Activated CD4-positive, alpha-beta T cell treated with anti-CD3 and anti-CD28 coated beads for 1 hour (primary cell): ENCODE measurements around the gene MEX3D.
"Not testable (repeated sequence)": the region's sequence is repeated elsewhere in the genome, so short reads cannot be mapped to it uniquely, and the experiment has no call there.

Experiments
- DNase-seq: peaks from one replicate; pipeline ENCODE4 v3.0.0-alpha.2; 2020

The MEX3D gene

DNA sequence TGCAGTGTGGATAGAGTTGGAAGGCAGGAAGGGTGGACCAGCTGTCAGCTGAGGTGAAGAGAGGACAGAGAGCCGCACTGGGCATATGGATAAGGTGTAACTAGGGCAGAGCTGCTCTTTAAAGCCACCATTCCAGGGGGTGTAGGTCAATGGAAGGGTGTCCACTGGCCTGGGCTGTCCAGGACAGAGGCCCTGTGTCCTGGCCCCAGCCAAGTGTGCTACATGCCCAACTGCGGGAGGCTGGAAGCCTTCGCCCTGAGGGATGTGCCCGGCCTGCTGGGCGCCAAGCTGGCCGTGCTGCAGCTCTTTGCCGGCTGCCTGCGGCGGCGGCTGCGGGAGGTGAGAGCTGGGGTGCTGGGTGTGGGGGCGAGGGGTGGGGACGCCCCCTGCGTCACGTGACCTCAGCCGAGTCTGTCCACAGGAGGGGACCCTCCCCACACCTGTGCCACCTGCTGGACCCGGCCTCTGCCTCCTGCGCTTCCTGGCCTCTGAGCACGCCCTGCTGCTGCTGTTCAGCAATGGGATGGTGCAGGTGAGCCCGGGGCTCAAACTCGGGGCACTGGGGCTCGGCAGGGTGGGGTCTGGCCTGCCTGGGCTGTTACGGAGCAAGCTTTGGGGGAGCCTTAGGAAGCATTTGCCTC, 34.5 kb downstream of the MEX3D start:
- DNase-seq: no peak

DNA sequence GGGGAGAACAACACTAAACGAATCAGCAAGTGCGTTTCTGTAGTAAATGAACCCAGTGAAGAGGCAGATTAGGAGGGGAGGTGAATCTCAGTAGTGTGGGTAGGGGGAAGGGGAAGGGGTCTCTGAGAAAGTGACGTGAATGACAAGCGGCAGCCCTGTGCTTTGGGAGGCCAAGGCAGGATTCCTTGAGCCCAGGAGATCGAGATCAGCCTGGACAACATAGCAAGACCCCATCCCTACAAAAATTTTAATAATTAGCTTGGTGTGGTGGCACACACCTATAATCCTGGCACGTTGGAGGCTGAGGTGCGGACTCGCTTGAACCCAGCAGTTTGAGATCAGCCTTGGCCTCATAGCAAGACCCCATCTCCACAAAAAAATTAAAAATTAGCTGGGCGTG, 36.1 kb downstream of the MEX3D start:
- no peak for DNase-seq

DNA sequence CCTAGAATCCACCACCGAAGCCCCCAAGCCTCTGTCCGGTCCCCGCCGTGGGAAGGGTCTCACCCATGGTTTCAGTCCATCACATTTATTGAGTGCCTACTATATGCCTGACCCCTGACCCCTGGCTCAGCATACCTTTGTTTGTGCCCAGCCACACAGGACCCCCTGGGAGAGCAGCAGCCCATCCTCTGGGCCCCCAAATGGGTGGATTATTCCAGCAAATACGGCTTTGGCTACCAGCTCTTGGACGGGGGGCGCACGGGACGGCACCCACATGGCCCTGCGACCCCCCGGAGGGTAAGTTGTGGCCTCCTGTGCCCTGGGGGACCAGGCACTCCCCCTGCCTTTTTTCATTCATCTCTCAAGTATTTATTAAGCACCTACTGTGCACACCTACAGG, 36.5 kb downstream of the MEX3D start:
- no peak for DNase-seq

DNA sequence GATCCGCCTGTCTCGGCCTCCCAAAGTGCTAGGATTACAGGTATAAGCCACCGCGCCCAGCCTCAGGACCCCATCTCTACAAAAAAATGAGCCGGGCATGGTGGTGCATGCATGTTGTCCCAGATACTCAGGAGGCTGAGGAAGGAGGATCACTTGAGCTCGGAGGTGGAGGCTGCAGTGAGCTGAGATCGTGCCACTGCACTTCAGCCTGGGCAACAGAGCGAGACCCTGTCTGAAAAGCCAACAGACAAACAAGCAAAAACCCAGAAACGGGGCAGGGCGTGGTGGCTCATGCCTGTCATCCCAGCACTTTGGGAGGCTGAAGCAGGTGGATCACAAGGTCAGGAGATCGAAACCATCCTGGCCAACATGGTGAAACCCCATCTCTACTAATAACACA, 37.3 kb downstream of the MEX3D start:
- not testable (repeated sequence) for DNase-seq

DNA sequence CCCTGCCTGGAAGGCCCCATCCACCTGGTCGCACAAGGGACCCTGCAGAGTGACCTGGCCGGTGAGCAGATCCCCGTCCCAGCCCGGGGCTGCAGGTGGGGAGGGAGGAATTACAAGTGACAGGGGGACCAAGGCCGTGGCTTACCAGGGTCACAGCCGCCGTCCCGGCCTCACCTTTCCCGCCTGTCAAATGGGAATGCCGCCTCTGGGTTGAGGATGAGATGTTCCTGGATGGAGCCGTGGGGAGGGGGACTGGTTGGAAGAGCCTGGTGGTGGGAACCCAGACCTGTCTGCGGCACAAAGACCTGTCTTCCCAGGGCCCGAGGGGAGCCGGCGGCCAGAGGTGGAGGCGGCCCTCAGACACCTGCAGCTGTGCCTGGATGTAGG, 38.7 kb downstream of the MEX3D start:
- no peak for DNase-seq

DNA sequence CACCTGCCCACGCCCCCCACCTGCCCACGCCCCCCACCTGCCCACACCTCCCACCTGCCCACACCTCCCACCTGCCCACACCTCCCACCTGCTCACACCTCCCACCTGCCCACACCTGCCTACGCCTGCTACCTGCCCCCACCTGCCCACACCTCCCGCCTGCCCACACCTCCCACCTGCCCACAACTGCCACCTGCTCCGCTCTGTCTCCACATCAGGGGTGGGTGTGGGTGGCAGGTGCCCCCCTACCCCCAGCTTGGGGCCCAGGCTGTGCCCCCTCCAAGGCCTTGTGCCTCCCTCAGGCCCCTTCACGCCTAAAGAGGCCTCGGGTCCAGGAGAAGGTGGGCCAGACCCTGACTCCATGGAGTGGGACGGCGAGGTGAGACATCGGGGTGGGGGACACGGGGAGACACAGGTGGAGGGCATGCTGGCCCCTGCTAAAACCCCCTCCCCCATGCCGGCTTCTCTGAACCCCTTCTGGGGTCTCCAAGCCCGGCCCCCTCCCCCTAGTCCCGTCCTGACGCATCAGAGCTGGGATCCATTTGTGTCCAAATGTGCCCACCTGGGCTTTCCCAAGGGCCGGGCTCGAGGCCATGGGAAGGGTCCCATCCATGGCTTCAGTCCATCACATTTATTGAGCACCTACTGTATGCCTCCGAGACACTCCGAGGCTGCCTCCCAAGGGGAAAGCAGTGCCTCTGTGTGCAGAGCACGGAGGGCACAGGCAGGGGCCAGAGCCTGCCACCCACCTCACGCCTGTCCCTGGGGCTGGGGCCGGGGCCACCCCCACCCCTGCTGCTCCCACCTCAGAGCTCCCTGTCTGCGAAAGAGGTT, 39.3 kb downstream of the MEX3D start:
- DNase-seq: no peak

DNA sequence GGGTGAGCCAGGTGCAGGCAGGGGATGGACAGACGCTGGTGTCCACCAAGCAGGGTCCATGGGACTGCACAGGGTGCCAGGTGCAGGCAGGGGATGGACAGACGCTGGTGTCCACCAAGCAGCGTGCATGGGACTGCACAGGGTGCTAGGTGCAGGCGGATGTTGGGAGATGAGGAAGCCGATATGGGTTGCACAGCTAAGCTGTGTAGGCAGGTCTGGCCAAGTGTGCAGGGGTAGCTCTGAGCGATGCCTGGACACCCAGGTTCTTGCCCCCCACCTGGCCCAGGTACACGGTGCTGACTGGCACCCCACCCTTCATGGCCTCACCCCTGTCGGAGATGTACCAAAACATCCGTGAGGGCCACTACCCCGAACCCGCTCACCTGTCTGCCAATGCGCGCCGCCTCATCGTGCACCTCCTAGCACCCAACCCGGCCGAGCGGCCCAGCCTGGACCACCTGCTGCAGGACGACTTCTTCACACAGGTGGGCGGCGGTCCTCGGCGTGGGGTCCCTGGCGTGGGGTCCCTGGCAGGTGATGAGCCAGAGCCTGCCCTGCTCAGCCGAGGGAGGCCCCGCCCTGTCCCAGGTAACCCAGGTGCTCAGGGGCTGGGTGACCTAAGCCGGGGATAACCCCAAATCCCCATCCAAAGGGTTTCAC, 40.3 kb downstream of the MEX3D start:
- no peak for DNase-seq

DNA sequence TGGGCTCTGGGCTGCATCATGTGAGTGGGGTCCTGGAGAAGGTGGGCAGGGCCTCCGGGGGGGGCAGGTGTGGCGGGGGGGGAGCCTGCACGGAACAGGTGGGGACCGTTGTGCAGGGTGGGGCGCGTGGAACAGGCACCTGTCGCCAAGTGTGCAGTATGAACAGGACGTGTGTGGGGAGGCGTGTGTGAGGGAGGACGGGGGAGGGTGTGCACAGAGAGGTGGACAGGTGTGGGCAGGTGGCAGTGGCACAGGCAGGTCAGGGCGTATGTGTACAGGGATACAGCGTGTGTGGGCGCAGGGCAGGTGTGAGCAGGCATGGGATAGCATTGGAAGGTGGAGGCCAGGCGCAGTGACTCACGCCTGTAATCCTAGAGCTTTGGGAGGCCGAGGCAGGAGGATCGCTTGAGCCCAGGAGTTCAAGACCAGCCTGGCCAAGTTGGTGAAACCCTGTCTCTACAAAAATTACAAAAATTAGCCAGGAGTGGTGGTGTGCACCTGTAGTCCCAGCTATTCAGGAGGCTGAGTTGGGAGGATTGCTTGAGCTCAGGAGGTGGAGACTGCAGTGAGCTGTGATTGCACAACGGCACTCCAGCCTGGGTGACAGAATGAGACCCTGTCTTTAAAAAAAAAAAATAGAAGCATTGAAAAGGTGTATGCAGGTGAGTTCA, 41.0 kb downstream of the MEX3D start:
- DNase-seq: no peak

DNA sequence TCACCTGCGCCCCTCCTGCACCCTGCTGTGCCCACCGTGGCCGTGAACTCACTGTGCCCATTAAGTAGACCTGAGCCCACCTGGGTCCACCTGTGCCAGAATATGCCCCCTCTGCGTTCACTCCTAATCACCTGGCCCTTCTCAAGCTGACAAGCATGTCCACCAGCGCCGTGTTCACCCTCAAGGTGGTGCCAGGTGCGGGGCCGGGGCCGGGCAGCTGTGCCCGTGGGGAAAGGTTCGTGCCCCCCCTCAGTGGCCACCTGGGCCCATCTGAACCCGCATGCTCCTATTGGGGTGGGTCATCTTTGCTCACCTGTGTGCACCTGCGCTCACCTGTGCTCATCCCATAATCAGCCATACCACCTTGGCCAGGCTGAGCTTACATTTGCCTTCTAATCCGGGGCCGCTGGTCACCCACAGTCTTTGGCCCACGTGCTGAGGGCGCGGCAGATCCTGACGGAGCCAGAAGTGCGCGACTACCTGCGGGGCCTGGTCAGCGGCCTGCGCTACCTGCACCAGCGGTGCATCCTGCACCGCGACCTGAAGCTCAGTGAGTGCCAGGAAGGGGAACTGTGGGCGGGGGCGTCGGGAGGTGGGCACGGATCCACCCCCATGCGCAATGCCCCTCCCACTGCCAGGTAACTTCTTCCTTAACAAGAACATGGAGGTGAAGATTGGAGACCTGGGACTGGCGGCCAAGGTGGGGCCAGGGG, 41.9 kb downstream of the MEX3D start:
- DNase-seq: no peak

DNA sequence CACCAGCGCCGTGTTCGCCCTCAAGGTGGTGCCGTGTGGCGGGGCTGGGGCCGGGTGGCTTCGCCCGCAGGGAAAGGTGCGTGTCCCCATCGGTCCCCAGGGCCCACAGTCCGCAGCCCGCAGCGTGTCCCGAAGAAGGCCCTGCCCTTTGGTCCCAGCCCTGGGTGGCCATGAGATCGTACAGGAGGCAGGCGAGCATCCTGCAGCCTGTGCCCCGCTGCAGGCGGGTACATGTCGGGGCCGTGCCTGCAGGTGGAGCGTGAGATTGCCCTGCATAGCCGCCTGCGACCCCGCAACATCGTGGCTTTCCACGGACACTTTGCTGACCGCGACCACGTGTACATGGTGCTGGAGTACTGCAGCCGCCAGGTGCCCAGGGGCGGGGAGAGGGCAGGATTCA, 42.8 kb downstream of the MEX3D start:
- no peak for DNase-seq

DNA sequence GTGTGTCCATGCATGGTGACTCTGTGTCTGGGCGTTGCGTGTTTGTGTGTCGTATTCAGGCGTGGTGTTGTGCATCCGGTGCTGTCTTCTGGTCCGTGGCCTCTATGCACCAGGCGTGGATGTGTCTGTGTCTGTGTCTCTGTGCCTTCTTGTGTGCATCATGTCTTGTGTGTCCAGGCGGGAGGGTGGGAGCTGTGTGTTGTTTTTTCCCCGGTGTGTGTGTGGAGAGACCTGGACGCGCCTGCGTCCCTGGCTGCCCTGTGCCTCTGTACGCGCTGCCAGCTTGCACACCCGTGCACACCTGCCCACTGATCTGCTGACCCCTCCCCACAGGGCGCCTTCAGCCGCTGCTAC, 43.2 kb downstream of the MEX3D start:
- no peak for DNase-seq

DNA sequence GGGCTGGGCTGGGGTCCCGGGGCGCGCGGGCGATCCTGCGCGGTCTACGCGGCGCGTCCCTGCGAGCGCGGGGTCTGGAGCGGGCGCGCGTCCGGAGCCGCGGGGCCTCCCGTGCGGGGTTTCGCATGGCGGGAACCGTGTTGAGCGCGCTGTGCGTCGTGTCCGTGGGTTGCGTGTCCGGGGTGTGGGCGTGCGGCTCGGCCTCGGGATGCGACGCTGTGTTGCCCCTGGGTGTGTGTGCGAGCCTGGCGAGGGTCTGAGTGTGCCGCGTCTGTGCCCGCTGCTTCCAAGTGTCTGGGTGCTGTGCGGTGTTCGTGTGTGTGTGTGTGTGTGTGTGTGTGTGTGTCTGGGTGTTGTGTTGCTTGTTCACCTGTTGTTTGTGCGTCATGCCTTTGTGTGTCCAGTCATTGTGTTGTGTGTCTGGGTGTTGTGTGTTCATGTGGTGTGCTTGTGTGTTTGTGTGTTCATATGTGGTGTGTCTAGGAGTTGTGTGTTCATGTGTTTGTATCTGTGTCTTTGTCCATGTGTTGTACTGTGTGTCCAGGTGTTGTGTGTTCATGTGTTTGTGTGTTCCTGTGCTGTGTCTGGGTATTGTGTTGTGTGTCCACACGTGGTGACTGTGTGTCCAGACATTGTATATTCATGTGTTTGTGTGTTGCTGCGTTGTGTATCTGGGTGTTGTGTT, 43.7 kb downstream of the MEX3D start:
- no peak for DNase-seq

DNA sequence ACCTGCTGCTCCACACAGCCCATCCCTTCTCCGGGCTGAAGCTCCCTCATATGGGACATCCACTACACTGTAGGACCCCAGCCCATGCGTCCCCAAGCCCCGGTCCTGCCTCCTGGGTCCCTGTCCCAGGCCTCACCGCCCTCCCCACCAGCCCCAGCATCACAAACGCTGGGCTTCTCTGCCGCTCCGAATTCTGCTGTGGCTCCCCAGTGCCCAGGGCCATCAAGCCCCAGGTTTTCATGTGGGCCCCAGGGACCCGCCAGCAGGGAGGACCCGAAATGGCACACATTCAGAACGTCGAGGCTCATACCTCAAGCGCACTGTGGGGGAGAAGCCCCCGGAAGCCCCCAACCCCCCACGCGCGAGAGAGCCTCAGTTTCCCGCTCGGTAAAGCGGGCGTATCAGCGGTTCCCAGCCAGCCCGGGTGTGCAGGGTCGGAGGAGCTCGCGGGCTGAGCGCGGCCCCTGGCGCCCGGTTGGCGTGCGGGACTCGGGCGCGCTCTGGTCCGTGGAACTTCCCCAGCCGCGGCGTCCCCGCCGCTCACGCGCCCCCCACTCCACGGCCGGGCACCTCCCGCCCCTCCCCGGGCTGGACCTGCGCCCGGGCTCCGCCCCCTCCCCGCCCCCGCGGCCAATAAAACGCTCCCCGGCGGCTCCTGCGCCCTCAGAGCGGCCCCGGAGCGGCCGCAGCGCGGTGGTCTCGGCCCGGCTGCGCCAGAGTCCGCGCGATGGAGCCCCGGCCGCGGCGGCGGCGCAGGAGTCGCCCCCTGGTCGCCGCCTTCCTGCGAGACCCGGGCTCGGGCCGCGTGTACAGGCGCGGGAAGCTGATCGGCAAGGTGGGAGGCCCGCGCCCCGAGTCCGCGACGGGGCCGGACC, 44.5 kb downstream of the MEX3D start, which contains the start of gene PLK5:
PLK5 (plus strand) TSS at position 666 of the 875 bp plus-strand sequence. CDS start 2,920 bp downstream, outside the sequence.
- no peak for DNase-seq

DNA sequence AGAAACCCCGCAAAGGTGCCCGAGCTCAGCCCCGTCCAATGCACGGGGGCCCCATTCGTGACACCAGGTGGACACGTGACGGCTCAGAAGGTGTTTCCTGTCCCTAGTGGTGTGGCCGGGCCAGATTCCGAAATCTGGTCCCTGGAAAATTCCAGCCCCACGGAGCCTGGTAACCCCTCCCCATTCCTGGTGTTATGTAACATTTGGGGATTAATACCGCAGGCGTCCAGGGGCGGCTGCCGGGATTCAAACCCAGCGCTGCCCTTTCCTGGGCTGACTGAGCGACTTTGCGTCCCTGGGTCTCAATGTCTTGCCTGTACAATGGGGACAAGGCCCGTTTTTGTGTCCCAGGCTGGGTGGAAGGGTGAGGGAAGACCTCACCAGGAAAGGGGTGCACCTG, 45.3 kb downstream of the MEX3D start:
- no peak for DNase-seq

DNA sequence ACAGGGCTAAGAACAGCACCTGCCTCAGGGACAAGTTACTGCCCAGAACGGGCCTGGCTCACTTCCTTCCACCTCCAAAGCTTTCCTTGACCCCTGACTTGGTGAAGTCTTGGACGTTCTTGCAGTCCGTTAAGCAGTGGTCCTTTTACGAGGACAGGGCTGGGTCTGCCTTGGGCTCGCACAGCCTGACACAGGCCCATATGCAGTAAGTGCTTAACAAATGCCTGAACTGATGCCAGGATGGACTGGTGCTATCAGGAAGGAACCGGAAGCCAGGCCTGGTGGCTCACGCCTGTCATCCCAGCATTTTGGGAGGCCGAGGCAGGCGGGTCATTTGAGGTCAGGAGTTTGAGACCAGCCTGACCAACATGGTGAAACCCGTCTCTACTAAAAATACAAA, 46.1 kb downstream of the MEX3D start:
- DNase-seq: no peak

DNA sequence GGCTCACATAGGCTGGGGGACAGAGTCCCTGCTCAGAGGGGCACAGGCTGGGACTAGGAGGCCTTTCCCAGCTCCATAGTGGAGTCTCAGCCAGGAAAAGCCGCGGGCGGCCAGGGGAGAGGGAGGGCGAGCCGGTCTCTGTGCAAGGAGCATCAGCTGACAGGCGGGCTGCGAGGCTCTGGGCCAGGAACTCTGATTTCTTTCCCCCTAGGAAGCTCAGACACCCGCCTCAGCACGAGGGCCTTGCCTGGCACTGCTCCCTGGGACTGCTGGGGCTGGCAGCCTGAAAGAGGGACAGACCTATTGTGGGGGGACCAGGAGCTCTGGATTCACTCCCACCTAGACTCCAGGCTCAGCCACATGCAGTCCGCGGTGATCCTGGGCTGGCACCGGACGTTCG, 46.5 kb downstream of the MEX3D start:
- no peak for DNase-seq

DNA sequence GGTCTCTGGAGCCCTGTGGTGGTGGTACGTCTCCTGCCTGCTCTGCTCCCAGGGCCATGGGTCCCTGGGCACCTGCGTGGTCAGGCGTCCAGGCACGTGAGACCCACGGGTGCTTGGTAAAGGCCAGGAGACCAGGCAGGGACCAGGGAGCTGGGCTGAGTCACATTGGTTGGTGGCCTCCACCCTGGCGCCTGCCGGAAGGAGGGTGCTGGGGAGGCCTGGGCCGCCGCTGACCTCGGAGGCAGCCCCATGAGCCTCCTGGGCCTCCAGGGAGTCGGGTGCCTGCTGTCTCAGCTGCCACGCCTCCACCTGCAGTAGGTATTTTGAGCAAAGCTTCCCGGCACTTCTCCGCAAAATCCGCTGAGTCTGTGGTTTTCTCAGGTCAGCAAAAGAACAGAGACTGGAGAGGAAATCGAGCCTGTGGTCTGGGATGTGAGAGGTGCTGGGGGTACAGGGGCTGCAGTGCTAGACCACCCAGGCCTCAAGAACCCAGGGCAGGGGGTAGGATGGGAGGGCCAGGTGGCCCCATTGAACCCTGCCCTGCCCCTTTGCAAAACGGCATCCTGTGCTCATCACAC, 47.8 kb downstream of the MEX3D start:
- no peak for DNase-seq

DNA sequence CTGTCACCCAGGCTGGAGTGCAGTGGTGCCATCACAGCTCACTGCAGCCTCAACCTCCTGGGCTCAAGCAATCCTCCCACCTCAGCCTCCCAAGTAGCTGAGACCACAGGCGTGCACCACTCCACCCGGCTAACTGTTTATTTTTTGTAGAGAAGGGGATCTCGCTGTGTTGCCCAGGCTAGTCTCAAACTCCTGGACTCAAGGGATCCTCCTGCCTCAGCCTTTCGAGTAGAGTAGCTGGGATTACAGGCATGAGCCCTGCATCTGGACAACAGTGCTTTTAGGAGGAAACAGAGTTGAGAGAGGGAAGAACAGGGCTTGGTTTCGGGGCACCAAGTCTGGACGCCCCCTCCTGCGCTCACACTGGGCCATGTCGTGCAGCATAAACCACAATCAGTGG, 48.3 kb downstream of the MEX3D start:
- DNase-seq: not testable (repeated sequence)

DNA sequence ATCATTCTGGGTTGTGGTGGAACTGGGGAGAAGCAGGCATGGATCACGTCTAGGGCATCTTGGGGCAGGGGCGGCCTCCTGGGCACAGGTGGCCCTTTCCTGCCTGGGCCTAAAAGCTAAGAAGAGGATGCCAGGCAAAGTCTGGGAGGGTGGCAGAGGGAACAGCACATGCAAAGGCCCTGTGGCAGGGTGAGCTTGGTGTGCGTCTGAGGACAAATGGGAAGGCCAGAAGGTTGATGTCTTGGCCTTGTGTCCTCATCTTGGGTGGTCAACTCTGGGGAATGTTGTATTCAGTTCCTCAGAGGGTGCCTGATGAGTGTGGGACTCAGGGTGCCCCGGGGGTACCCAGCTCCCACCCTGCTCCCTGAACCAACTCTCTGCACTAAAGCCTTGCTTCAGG, 49.7 kb downstream of the MEX3D start:
- DNase-seq: no peak

DNA sequence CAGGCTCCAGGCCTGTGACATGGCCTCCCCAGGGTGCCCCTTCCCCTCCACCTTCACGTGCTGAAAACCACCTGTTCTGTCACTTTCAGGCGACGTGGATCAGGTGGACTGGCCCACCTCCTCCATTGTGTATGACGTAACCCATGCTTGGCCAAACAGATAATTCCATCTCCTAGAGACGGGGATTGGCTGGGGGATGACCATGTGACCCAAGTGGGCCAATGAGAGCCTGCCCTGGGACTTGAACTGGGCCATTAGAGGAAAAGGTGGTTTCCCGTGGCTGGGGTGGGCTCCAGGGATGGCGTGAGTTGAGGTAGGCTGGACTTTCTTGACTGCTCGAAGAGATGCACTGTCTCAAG, 51.8 kb downstream of the MEX3D start:
- DNase-seq: no peak
